GM06990 (cell line): Measurements from ENCODE around the gene SIRT7.

Source experiments
- DNase-seq: peaks from one replicate; pipeline ENCODE4 v3.0.0-alpha.2; 2011; ENCODE audit not compliant: insufficient read length; ENCODE audit errors: extremely low read depth
- H3K27me3 ChIP-seq: replicated peaks from 2 replicates; pipeline ENCODE4 v1.6.0; 2011; ENCODE audit warnings: low read length; ENCODE audit not compliant: control insufficient read depth, insufficient read depth
- H3K36me3 ChIP-seq: 2 replicates; pipeline ENCODE4 v1.5.1; 2011; ENCODE audit warnings: low read length; ENCODE audit not compliant: control insufficient read depth, insufficient read depth
- H3K4me3 ChIP-seq: replicated peaks from 2 replicates; pipeline ENCODE4 v1.5.1; 2011; ENCODE audit warnings: low read depth, mild to moderate bottlenecking, control low read depth, low read length
- CTCF ChIP-seq: IDR thresholded peaks from 2 replicates; pipeline ENCODE4 v1.5.1; 2011; ENCODE audit warnings: low read length, control low read depth, mild to moderate bottlenecking, inconsistent platforms; ENCODE audit not compliant: insufficient read depth, poor library complexity, severe bottlenecking

SIRT7 gene

GRCh38 chr17:81863833-81864768 is 53.9 kb downstream of the SIRT7 start:
- H3K27me3 ChIP-seq, result no peaks in the 10 kb centered on the region
- no peak for DNase-seq
- no peak overlapping the region for H3K4me3 ChIP-seq
- H3K36me3 ChIP-seq, result peaks cover 35% of the 10 kb centered on the region
- TF ChIP-seq CTCF, result no peak

GRCh38 chr17:81863123-81863675 is 54.8 kb downstream of the SIRT7 start:
- no peak overlapping the region; the same call in 1 of the 2 replicates for H3K4me3 ChIP-seq
- TF ChIP-seq CTCF, result no peak
- H3K27me3 ChIP-seq, result no peaks in the 10 kb centered on the region
- H3K36me3 ChIP-seq, result peaks cover 36% of the 10 kb centered on the region
- no peak for DNase-seq
